Lower leg skin (tissue), 4 donors: ENCODE results near the gene POU2AF3. TPM values are rescaled to one million over a fixed set of nuclear protein-coding genes. Genes with fewer than 3 reads are reported as not detected.

Experiments
- DNase-seq, 2 donors: peaks; one replicate each; pipeline ENCODE4 v3.0.0-alpha.2; 2019; ENCODE audit warnings: low spot score in 2 of 2
- H3K4me3 ChIP-seq: fragments of 200-600 bp; sonication (generic); 2 replicates; pipeline ENCODE4 v1.5.1; 2017; ENCODE audit warnings: mild to moderate bottlenecking, low read depth; ENCODE audit not compliant: poor library complexity, severe bottlenecking
- POLR2A ChIP-seq, 2 donors: fragments of 450-650 bp; IDR thresholded peaks; one replicate each; pipeline ENCODE4 v1.6.1; 2016 to 2017; ENCODE audit warnings: antibody characterized with exemption in 2 of 2, mild to moderate bottlenecking in 1 of 2, moderate library complexity in 1 of 2
- WGBS, 2 donors: methylation state at CpG; one replicate each; pipeline ENCODE4 v1.1.5; 2018; 5-methylcytosine and 5-hydroxymethylcytosine counted together
- intact Hi-C: fragments of 100-400 bp; cut with DNase I; formaldehyde crosslinking; loops from one replicate; pipeline ENCODE4 v1.15.0; 2023; ENCODE audit warnings: low total_unique reads
- total RNA-seq, 4 donors: library from RNA; depleted of rRNA; stranded (reverse); fragments of >200 nt; gene quantifications; one replicate each; pipeline ENCODE4 v1.1.0, GENCODE V29; 2016
- TF ChIP-seq, protein P1 (sequence below), 3 donors: fragments of 450-650 bp; IDR thresholded peaks; one replicate each; pipeline ENCODE4 v1.5.1; 2016; ENCODE audit warnings: antibody characterized with exemption in 3 of 3, mild to moderate bottlenecking in 3 of 3, moderate library complexity in 2 of 3

Gene POU2AF3
- total RNA-seq, 4 donors from 2014 or later, result not detected

DNA sequence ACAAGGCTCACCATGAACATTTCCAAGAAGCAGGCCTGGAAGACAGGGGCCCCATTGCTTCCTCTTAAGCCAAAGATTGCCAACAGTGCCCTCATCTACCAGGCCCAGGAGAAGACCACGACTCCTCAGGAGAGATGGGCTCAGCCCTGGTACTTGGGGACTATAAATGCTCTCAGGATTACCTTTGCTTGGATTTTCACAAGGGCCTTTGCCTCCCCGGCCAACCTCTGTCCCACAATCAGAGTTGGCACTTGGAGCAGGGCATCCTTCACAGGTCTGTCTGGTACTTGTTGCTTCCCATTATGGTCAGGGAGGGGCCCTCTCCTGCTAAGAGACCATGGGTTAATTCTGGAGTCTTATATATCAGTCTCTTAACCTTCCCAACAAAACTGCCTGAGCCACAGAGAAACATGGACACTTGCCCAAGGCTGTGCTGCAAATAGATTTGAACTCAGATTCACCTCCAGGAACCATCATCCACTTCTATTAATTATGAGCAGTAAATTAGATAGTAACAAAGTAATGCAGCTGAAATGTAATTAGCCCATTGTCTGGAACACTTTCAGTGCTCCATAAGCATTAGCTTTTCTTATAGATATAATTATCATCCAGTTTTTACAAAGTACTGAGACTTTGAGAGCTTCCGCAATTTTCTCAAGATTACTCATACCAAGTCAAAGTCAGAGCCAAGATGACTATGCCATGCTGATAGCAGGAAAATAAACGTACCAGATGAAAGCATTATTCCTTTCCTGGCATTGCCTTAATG is 33.5 kb downstream of the POU2AF3 start:
- intact Hi-C loops, result no loop called here
- 50 to 68% methylated on average over 4 of the region's 4 CpGs for WGBS, 2 donors
- TF ChIP-seq, protein P1, sequence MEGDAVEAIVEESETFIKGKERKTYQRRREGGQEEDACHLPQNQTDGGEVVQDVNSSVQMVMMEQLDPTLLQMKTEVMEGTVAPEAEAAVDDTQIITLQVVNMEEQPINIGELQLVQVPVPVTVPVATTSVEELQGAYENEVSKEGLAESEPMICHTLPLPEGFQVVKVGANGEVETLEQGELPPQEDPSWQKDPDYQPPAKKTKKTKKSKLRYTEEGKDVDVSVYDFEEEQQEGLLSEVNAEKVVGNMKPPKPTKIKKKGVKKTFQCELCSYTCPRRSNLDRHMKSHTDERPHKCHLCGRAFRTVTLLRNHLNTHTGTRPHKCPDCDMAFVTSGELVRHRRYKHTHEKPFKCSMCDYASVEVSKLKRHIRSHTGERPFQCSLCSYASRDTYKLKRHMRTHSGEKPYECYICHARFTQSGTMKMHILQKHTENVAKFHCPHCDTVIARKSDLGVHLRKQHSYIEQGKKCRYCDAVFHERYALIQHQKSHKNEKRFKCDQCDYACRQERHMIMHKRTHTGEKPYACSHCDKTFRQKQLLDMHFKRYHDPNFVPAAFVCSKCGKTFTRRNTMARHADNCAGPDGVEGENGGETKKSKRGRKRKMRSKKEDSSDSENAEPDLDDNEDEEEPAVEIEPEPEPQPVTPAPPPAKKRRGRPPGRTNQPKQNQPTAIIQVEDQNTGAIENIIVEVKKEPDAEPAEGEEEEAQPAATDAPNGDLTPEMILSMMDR (IDR thresholded peaks at IDR 0.05), result no peak
- TF ChIP-seq POLR2A (IDR thresholded peaks at IDR 0.05), result no peak
- no peak for DNase-seq
- H3K4me3 ChIP-seq, result no peak overlapping the region

DNA sequence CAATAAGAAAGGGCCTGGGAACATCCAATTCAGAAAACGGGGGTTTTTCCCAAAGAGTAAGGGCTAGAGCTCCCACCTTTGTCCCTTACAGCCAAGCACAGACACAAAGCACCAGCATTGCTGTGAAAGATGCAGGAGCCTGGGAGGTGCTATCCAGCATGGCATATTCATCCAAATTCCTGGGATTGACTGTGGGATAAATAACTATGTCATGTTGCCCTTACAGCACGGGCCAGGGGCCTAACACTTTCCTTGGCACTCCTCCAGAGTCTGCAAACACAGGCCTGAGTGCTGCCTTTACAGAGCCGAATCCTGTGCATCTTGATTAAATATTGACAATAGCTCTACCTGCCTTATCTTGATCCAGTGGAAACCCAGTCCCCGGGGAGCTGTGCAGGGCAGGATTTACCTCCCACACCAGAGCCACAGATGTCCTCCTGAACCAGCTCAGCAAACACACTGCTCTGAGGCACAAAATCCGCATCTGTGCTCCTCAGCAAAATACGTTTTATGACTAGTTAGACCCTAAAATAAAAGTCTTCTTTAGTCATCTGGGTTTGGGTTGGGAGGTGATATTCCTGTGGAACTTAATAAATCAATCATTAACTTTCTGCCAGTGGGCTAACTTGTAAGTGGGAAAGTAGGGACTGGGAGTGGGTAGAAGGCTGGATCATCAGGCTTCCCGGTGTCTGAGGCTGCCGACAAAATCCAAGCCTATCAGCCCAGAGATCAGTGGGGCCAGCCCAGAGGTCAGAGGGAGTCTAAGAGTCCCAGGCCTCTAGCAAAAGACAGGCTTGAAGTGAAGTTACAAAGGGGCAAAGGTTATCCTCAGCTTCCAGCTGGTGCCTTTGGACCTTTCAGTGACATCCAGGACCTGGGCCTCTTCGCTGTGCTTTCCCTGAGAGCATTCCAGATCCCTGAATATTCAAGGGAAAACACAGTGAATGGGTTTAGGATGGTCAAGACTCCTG is 36.5 kb downstream of the POU2AF3 start:
- 78 to 84% methylated on average over 9 of the region's 9 CpGs for WGBS, 2 donors
- TF ChIP-seq, protein P1 (IDR thresholded peaks at IDR 0.05), result no peak
- no peak for TF ChIP-seq POLR2A (IDR thresholded peaks at IDR 0.05)
- DNase-seq, result no peak
- no peak overlapping the region for H3K4me3 ChIP-seq
- intact Hi-C loops, result no loop called here

DNA sequence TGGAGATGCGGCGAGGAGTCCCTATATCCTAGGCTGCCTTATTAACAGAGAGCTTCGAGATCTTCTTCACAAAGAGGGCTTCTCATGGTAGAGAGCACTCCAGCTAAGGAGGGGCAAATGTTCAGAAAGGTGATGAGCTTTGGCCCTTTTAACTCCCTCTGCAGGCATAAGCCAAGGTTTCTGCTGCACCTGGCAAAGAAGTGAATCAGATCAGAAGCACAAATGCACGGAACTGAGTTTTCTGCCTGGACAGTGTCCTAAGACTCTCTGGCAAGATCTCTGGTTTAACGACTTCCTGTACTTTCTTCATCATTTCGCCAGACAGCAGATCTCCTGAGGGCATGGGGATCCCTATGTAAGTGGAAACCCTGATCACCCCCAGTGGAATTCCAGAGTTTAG is 37.2 kb downstream of the POU2AF3 start:
- no peak for DNase-seq

DNA sequence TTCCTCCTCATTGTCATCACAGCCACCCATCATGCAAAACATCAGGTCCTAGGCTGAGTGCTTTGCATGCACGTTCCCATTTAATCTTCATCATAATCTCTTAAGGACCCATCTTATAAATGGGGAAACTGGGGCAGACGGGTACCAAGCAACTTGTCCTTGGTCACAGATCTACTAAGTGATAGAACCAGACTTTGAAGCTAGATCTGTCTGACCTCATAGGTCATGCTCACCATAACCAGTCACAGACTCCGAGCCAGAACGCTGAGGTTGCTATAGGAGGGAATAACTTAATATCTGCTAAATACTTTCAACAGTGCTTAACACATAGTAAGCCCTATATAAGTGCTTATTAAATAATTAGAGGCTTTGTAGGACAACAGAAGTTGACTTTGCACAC is 37.7 kb downstream of the POU2AF3 start:
- 83 to 85% methylated on average over 4 of the region's 4 CpGs for WGBS, 2 donors
- intact Hi-C loops, result no loop called here
- no peak overlapping the region for H3K4me3 ChIP-seq
- TF ChIP-seq, protein P1 (IDR thresholded peaks at IDR 0.05), result no peak
- TF ChIP-seq POLR2A (IDR thresholded peaks at IDR 0.05), result no peak
- DNase-seq, result no peak

More for the DNA sequence above, 37.2 kb downstream of the POU2AF3 start:
- TF ChIP-seq POLR2A (IDR thresholded peaks at IDR 0.05), result no peak
- TF ChIP-seq, protein P1 (IDR thresholded peaks at IDR 0.05), result no peak
- H3K4me3 ChIP-seq, result no peak overlapping the region
- 61 to 68% methylated on average over 6 of the region's 6 CpGs for WGBS, 2 donors
- intact Hi-C loops, result no loop called here

DNA sequence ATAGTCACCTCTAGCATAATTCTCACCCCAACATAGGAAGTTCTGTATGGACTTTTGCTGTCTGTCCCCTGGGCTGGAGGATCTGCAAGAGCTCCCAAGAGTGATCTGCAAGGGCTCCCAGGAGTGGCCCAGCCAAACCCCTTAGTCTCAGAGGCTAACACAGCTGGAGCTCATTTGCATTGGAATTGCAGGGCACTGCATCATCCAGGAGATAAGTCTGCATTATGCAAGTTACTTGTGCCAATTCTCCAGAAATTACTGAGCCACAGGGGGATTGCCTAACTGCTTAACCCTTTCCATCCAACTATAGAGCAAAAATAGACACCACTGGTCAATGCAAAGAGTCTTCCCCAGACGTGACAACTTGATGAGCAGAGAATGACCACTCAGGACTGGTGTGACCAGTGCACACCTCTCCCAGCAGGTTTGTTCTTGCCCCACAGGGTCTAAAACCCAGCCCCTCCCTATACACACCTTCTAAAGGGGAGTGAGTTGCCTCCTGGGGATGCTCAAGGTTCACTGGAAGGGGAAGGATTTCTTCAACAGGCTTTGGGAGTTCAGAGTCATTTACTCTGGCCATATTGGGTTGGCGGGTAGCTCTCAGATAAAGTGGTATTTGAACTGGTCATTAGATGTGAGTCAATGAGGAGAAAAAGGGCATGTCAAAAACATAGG is 38.4 kb downstream of the POU2AF3 start:
- intact Hi-C loops, result no loop called here
- WGBS, 2 donors, result 64 to 77% methylated on average over 2 of the region's 2 CpGs
- DNase-seq, result no peak
- TF ChIP-seq POLR2A (IDR thresholded peaks at IDR 0.05), result no peak
- no peak overlapping the region for H3K4me3 ChIP-seq
